ENCODE data around the gene RETN.

Gene RETN

GRCh38 chr19:7669641-7670040 lies 792 bp downstream of the RETN start:
- FAIRE-seq: no peak
- TF ChIP-seq POLR2A (IDR thresholded peaks at IDR 0.05; ENCODE audit: low read depth, low read length) (no peak), TAF1 (IDR thresholded peaks at IDR 0.05; ENCODE audit: borderline replicate concordance, low read depth, low read length) (no peak)
- DNase-seq (ENCODE audit: insufficient read length): no peak

- DNase-seq (ENCODE audit: insufficient read length): no peak
- FAIRE-seq: no peak
- TF ChIP-seq POLR2A (IDR thresholded peaks at IDR 0.05; ENCODE audit: low read depth, low read length) (no peak), POLR2AphosphoS5 (IDR thresholded peaks at IDR 0.05; ENCODE audit: low read depth, low read length) (no peak), TAF1 (IDR thresholded peaks at IDR 0.05; ENCODE audit: borderline replicate concordance, low read depth, low read length) (no peak)
Measured at GRCh38 chr19:7670150-7670783, 1.4 kb downstream of the RETN start.

- TF ChIP-seq POLR2AphosphoS5 (IDR thresholded peaks at IDR 0.05; ENCODE audit: low read depth, low read length) (no peak), TAF1 (IDR thresholded peaks at IDR 0.05; ENCODE audit: borderline replicate concordance, low read depth, low read length) (no peak), POLR2A (IDR thresholded peaks at IDR 0.05; ENCODE audit: low read depth, low read length) (no peak)
- FAIRE-seq: no peak
- DNase-seq (ENCODE audit: insufficient read length): no peak
Measured at GRCh38 chr19:7670790-7671189, 1.9 kb downstream of the RETN start.

- FAIRE-seq (no peak), DNase-seq (ENCODE audit: insufficient read length) (no peak)
- TF ChIP-seq POLR2AphosphoS5 (IDR thresholded peaks at IDR 0.05; ENCODE audit: low read depth, low read length): no peak
- TF ChIP-seq TAF1 (IDR thresholded peaks at IDR 0.05; ENCODE audit: borderline replicate concordance, low read depth, low read length): no peak
- no peak for TF ChIP-seq POLR2A (IDR thresholded peaks at IDR 0.05; ENCODE audit: low read depth, low read length)
Measured at GRCh38 chr19:7672522-7672921, 3.7 kb downstream of the RETN start.

- no peak for DNase-seq (ENCODE audit: insufficient read length)
- TF ChIP-seq POLR2AphosphoS5 (IDR thresholded peaks at IDR 0.05; ENCODE audit: low read depth, low read length) (no peak), POLR2A (IDR thresholded peaks at IDR 0.05; ENCODE audit: low read depth, low read length) (no peak), TAF1 (IDR thresholded peaks at IDR 0.05; ENCODE audit: borderline replicate concordance, low read depth, low read length) (no peak)
- no peak for FAIRE-seq
Measured at GRCh38 chr19:7674010-7675005, 5.5 kb downstream of the RETN start.

GRCh38 chr19:7676376-7676775 lies 7.5 kb downstream of the RETN start:
- no peak for DNase-seq (ENCODE audit: insufficient read length)
- TF ChIP-seq TAF1 (IDR thresholded peaks at IDR 0.05; ENCODE audit: borderline replicate concordance, low read depth, low read length): no peak
- TF ChIP-seq POLR2AphosphoS5 (IDR thresholded peaks at IDR 0.05; ENCODE audit: low read depth, low read length): no peak
- TF ChIP-seq POLR2A (IDR thresholded peaks at IDR 0.05; ENCODE audit: low read depth, low read length): no peak
- FAIRE-seq: peak; percentile 17

GRCh38 chr19:7676854-7677253 lies 8.0 kb downstream of the RETN start, which contains the start of gene MCEMP1:
TSS of gene MCEMP1 (plus strand) at chr19:7677090. CDS start at chr19:7677121, 31 bp downstream.
- TF ChIP-seq TAF1 (IDR thresholded peaks at IDR 0.05; ENCODE audit: borderline replicate concordance, low read depth, low read length) (no peak), POLR2AphosphoS5 (IDR thresholded peaks at IDR 0.05; ENCODE audit: low read depth, low read length) (no peak), POLR2A (IDR thresholded peaks at IDR 0.05; ENCODE audit: low read depth, low read length) (no peak)
- FAIRE-seq (no peak), DNase-seq (ENCODE audit: insufficient read length) (no peak)

GRCh38 chr19:7677669-7678311 lies 8.9 kb downstream of the RETN start:
- DNase-seq (ENCODE audit: insufficient read length): no peak
- no peak for FAIRE-seq
- TF ChIP-seq POLR2AphosphoS5 (IDR thresholded peaks at IDR 0.05; ENCODE audit: low read depth, low read length) (no peak), POLR2A (IDR thresholded peaks at IDR 0.05; ENCODE audit: low read depth, low read length) (no peak), TAF1 (IDR thresholded peaks at IDR 0.05; ENCODE audit: borderline replicate concordance, low read depth, low read length) (no peak)

GRCh38 chr19:7678971-7679751 lies 10.3 kb downstream of the RETN start:
- DNase-seq (ENCODE audit: insufficient read length) (no peak), FAIRE-seq (peak; percentile 91)
- TF ChIP-seq POLR2AphosphoS5 (IDR thresholded peaks at IDR 0.05; ENCODE audit: low read depth, low read length): no peak
- TF ChIP-seq TAF1 (IDR thresholded peaks at IDR 0.05; ENCODE audit: borderline replicate concordance, low read depth, low read length): no peak
- no peak for TF ChIP-seq POLR2A (IDR thresholded peaks at IDR 0.05; ENCODE audit: low read depth, low read length)

- TF ChIP-seq POLR2A (IDR thresholded peaks at IDR 0.05; ENCODE audit: low read depth, low read length) (no peak), POLR2AphosphoS5 (IDR thresholded peaks at IDR 0.05; ENCODE audit: low read depth, low read length) (no peak), TAF1 (IDR thresholded peaks at IDR 0.05; ENCODE audit: borderline replicate concordance, low read depth, low read length) (no peak)
- DNase-seq (ENCODE audit: insufficient read length) (no peak), FAIRE-seq (no peak)
Measured at GRCh38 chr19:7679771-7680605, 11.1 kb downstream of the RETN start.

Measured in GM12892 (cell line).